Transverse colon (tissue), 4 donors: ENCODE measurements around the gene RIMBP2. TPM values are rescaled to one million over a fixed set of nuclear protein-coding genes. Genes with fewer than 3 reads are reported as not detected.

Experiments used
- DNase-seq: peaks from one replicate; pipeline ENCODE4 v3.0.0-alpha.2; 2019
- H3K27ac ChIP-seq, 4 donors: fragments of 200-600 bp; sonication (generic); 2 replicates each; pipeline ENCODE4 v1.5.1; 2016 to 2018; ENCODE audit warnings: inconsistent platforms in 4 of 4
- H3K27me3 ChIP-seq: fragments of 200-600 bp; sonication (generic); 2 replicates; pipeline ENCODE4 v1.5.1; 2017; ENCODE audit warnings: inconsistent platforms
- H3K36me3 ChIP-seq, 4 donors: fragments of 200-600 bp; sonication (generic); 2 replicates each; pipeline ENCODE4 v1.5.1; 2017 to 2019; ENCODE audit warnings: inconsistent platforms in 4 of 4
- H3K4me1 ChIP-seq, 4 donors: fragments of 200-600 bp; sonication (generic); 2 replicates each; pipeline ENCODE4 v1.5.1; 2017 to 2020; ENCODE audit warnings: inconsistent platforms in 4 of 4
- H3K4me3 ChIP-seq, 4 donors: fragments of 200-600 bp; sonication (generic); 1 replicate in 1 of 4; 2 replicates in 3 of 4; pipeline versions ENCODE4 v1.5.1 to v1.6.1; 2017 to 2019; ENCODE audit warnings: inconsistent platforms in 4 of 4
- H3K9me3 ChIP-seq, 2 donors: fragments of 200-600 bp; sonication (generic); 2 replicates each; pipeline ENCODE4 v1.5.1; 2017 to 2019; ENCODE audit warnings: inconsistent platforms in 2 of 2
- EP300 ChIP-seq: sonication (generic); formaldehyde crosslinking; IDR thresholded peaks from one replicate; pipeline ENCODE4 v1.6.1; 2017; ENCODE audit warnings: antibody characterized with exemption, low read depth
- POLR2A ChIP-seq: fragments of 450-650 bp; IDR thresholded peaks from one replicate; pipeline ENCODE4 v1.6.1; 2016; ENCODE audit warnings: antibody characterized with exemption, mild to moderate bottlenecking, moderate library complexity
- POLR2AphosphoS5 ChIP-seq, 3 donors: sonication (generic); formaldehyde crosslinking; IDR thresholded peaks; one replicate each; pipeline ENCODE4 v1.6.1; 2016; ENCODE audit warnings: antibody characterized with exemption in 3 of 3
- WGBS, 2 donors: methylation state at CpG; one replicate each; pipeline ENCODE4 v1.1.5; 2018; ENCODE audit warnings: low coverage in 1 of 2; 5-methylcytosine and 5-hydroxymethylcytosine counted together
- in situ Hi-C, 4 donors: fragments of 200-750 bp; cut with MboI; loops; one replicate each; pipeline versions ENCODE4 v1.15.0 to v1.15.1; 2017; ENCODE audit warnings: low sequenced_read_pairs in 3 of 4, low pct_ligation_motif_present in 1 of 4, low pct_unique_long_range_greater_than_20kb in 1 of 4
- intact Hi-C: fragments of 100-400 bp; cut with DNase I; formaldehyde crosslinking; loops from one replicate; pipeline ENCODE4 v1.15.1; 2023; ENCODE audit warnings: low total_unique reads
- total RNA-seq, 4 donors: library from RNA; depleted of rRNA; stranded (reverse); fragments of >200 nt; gene quantifications; one replicate each; pipeline ENCODE4 v1.1.0, GENCODE V29; 2016
- TF ChIP-seq, protein P1 (sequence below), 5 experiments: fragments of 200-600 bp in 3 of 5; fragments of 450-650 bp in 2 of 5; sonication (generic) in 3 of 5; IDR thresholded peaks; 1 replicate in 2 of 5; 2 replicates in 3 of 5; pipeline ENCODE4 v1.5.1; 2016 to 2017; ENCODE audit warnings: antibody characterized with exemption in 5 of 5, inconsistent platforms in 3 of 5, mild to moderate bottlenecking in 2 of 5, moderate library complexity in 1 of 5

Gene RIMBP2
- total RNA-seq, 4 donors from 2014 or later: 2.9 to 17.3 (median 4.3) TPM

DNA sequence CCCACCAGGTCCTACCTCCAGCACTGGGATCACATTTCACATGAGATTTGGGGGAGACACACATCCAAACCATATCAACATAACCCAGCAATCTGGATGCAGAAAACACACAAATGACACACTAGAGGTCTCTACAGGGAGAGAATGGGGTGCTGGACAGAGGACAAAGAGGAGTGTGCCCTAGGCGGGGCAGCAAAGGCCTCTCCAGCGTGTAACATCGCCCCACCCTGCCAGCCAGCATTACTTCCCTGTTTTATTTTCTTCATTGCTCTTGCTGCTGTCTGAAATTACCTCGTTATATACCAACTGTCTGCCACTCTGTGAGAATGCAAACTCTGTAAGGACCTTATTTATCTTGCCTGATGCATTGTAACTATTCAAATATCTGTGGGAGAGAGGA, 61.1 kb downstream of the RIMBP2 start:
- in situ Hi-C loops: no loop called here
- DNase-seq: peak; percentile 82
- Histone ChIP-seq H3K4me1 (no peaks in the 10 kb centered on the region), H3K4me3 (no peak overlapping the region), H3K36me3 (no peaks in the 10 kb centered on the region), H3K27ac (peak overlapping the region in 2 of 4 donors; percentile 40 to 68), H3K9me3 (no peaks in the 10 kb centered on the region), H3K27me3 (no peaks in the 10 kb centered on the region)
- 36% methylated on average over 4 of the region's 4 CpGs; no CpG with 5 or more reads in 1 of the 2 donors for WGBS, 2 donors
- TF ChIP-seq POLR2AphosphoS5 (IDR thresholded peaks at IDR 0.05) (no peak), EP300 (no peak), POLR2A (no peak)
- TF ChIP-seq, protein P1, sequence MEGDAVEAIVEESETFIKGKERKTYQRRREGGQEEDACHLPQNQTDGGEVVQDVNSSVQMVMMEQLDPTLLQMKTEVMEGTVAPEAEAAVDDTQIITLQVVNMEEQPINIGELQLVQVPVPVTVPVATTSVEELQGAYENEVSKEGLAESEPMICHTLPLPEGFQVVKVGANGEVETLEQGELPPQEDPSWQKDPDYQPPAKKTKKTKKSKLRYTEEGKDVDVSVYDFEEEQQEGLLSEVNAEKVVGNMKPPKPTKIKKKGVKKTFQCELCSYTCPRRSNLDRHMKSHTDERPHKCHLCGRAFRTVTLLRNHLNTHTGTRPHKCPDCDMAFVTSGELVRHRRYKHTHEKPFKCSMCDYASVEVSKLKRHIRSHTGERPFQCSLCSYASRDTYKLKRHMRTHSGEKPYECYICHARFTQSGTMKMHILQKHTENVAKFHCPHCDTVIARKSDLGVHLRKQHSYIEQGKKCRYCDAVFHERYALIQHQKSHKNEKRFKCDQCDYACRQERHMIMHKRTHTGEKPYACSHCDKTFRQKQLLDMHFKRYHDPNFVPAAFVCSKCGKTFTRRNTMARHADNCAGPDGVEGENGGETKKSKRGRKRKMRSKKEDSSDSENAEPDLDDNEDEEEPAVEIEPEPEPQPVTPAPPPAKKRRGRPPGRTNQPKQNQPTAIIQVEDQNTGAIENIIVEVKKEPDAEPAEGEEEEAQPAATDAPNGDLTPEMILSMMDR (IDR thresholded peaks at IDR 0.05): no peak
- intact Hi-C loops: no loop called here

DNA sequence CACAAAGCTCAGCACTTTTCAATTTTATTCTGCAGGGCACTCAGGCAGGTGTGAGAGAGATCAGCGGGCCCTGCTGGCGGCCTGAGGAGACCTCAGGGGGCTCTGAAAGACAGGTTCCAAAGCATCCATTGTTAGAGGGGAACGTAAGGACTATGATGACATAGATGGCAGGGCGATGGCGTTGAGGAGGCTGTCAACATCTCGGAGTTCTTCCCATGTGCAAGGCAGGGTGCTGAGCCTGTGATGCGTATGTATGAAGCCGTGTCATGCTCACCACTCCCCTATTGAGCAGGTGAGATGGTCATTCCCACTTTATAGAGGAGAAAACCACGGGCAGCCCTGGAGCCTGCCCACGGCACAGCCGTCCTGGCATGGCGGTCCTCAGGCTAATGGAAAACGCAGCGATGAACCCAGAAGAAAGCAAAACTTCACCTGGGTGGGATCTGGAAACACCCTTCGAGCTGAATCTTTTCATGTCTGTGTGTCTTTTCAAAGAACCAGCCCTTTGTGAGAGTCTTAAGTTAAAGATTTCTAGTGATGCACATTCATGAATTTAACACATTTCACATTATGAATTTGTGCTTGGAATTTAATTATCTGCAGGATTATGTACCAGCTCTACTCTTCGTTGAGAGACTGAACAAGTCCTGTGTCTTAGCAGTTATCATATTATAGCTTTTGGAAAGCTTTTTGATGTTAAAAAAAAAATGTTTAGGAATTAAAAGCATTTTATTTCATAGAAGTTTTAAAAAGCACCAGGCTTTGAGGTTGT, 64.7 kb downstream of the RIMBP2 start:
- DNase-seq: no peak

DNA sequence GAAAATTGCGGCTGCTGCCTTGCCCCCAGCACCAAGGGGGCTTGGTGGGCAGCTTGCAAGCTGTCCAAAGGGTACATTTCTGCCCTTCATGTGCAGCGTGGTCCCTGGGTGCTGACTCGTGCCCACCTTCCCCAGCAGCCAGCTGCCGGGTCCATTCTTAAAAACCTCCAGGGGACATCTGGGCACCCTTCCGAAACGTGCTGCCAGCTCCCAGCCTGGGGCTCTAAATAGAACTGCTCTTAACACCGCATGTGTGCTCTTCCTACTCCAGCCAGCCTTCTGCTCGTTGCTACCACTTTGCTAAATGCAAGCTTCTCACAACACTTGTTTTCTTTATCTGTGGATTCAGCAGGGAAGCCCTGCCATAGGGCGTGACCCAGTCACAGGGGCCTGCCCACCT, 66.0 kb downstream of the RIMBP2 start:
- no peak for TF ChIP-seq POLR2A
- TF ChIP-seq EP300: no peak
- no peak for TF ChIP-seq POLR2AphosphoS5 (IDR thresholded peaks at IDR 0.05)
- TF ChIP-seq, protein P1 (IDR thresholded peaks at IDR 0.05): no peak
- Histone ChIP-seq H3K9me3 (no peaks in the 10 kb centered on the region), H3K4me1 (no peaks in the 10 kb centered on the region), H3K4me3 (no peak overlapping the region), H3K27ac (no peak overlapping the region), H3K36me3 (no peaks in the 10 kb centered on the region), H3K27me3 (no peaks in the 10 kb centered on the region)
- DNase-seq: no peak
- WGBS, 2 donors: 83% methylated on average over 9 of the region's 9 CpGs; no CpG with 5 or more reads in 1 of the 2 donors
- intact Hi-C loops: no loop called here
- in situ Hi-C loops: no loop called here

More for the DNA sequence above, 64.7 kb downstream of the RIMBP2 start:
- WGBS, 2 donors: 74 to 88% methylated on average over 10 to 16 of the region's 16 CpGs
- H3K27me3 ChIP-seq: no peaks in the 10 kb centered on the region
- H3K9me3 ChIP-seq: no peaks in the 10 kb centered on the region
- TF ChIP-seq POLR2AphosphoS5 (IDR thresholded peaks at IDR 0.05) (no peak), POLR2A (no peak), EP300 (no peak)
- TF ChIP-seq, protein P1 (IDR thresholded peaks at IDR 0.05): no peak
- in situ Hi-C loops: no loop called here
- intact Hi-C loops: no loop called here
- no peaks in the 10 kb centered on the region for H3K4me1 ChIP-seq
- H3K27ac ChIP-seq: no peak overlapping the region
- H3K36me3 ChIP-seq: no peaks in the 10 kb centered on the region
- H3K4me3 ChIP-seq: no peak overlapping the region

DNA sequence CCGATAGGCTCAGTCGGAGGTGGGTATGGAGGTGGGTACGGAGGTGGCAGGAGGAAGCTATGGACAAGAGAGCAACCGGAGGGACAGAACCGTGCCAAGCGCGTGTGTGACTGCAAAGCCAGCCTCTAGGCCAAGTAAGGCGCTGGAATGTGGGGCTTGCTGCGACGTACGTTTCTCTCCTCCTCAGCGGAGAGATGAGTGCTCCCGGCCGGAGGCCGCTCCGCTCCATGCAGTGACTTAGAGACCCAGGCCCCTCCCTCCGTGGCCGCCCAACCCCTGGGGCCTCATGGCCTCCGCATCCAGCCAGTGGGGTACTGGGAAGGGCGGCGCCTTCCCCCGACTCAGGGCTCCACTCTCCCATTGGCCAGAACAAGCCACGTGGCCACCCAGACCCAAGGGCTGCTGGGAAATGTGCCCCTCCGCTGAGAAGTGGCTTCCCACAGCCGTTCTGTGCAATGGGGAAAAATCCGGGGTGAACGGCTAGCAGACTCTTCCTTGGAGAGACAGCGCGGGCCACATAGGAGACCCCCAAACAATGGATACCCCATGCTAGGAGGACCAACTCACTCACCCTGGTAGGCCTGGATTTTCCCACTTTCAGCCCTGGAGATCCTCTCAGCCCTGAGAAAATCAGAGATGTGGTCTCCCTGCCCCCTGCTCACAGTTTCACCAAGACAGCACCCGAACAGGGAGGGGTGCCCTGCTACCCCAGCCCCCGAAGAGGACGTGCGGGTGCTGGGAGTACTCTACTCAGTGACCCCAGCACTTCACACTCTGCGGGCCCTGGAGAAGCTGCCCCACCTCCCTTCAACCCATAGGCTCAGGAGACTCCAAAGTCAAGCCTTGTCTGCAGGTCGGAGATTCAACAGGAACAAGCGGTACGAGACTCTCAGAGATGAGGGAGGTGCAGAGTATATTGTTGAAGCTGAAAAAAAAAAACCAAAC, 66.7 kb downstream of the RIMBP2 start:
- 95% methylated on average over 35 of the region's 37 CpGs; no CpG with 5 or more reads in 1 of the 2 donors for WGBS, 2 donors
- in situ Hi-C loops: no loop called here

More for the DNA sequence above, 66.7 kb downstream of the RIMBP2 start:
- Histone ChIP-seq H3K4me1 (no peaks in the 10 kb centered on the region), H3K9me3 (no peaks in the 10 kb centered on the region), H3K36me3 (no peaks in the 10 kb centered on the region), H3K27ac (no peak overlapping the region), H3K4me3 (no peak overlapping the region), H3K27me3 (no peaks in the 10 kb centered on the region)
- TF ChIP-seq POLR2A: no peak
- TF ChIP-seq, protein P1 (IDR thresholded peaks at IDR 0.05): no peak
- no peak for TF ChIP-seq EP300
- no peak for TF ChIP-seq POLR2AphosphoS5 (IDR thresholded peaks at IDR 0.05)
- intact Hi-C loops: no loop called here
- DNase-seq: no peak
